Kidney (tissue), 14 donors: ENCODE results near the gene CCDC85C. TPM values are rescaled to one million over a fixed set of nuclear protein-coding genes. Genes with fewer than 3 reads are reported as not detected.

Experiments used
- DNase-seq, 5 donors: peaks; one replicate each; pipeline ENCODE4 v3.0.0-alpha.2; 2013 to 2020
- FAIRE-seq: peaks from 2 replicates; lab custom pipeline; 2012; peaks lifted over from hg19 to GRCh38; lab: Jason Lieb, UNC
- H3K27ac ChIP-seq, 2 donors: one replicate each; pipeline ENCODE4 v1.7.0; 2013; ENCODE audit warnings: low read depth in 2 of 2, low read length in 2 of 2, inconsistent platforms in 1 of 2
- H3K27me3 ChIP-seq: one replicate; pipeline ENCODE4 v1.7.1; 2013; ENCODE audit warnings: low read length, inconsistent platforms; ENCODE audit not compliant: control insufficient read depth, insufficient read depth
- H3K36me3 ChIP-seq, 3 donors: one replicate each; pipeline versions ENCODE4 v1.7.0 to v1.7.1; 2013; ENCODE audit warnings: low read length in 3 of 3, control low read depth in 1 of 3, inconsistent platforms in 1 of 3; ENCODE audit not compliant: insufficient read depth in 3 of 3, control insufficient read depth in 2 of 3
- H3K4me1 ChIP-seq, 3 donors: one replicate each; pipeline versions ENCODE4 v1.7.0 to v1.7.1; 2013; ENCODE audit warnings: low read length in 3 of 3, inconsistent platforms in 1 of 3, low read depth in 1 of 3; ENCODE audit not compliant: control insufficient read depth in 2 of 3, insufficient read depth in 2 of 3
- H3K4me3 ChIP-seq, 3 donors: one replicate each; pipeline versions ENCODE4 v1.7.0 to v1.8.1; 2013; ENCODE audit warnings: low read length in 3 of 3, control low read depth in 1 of 3, inconsistent platforms in 1 of 3
- H3K9ac ChIP-seq, 3 donors: one replicate each; pipeline versions ENCODE4 v1.7.0 to v1.7.1; 2013; ENCODE audit warnings: low read length in 3 of 3, control low read depth in 1 of 3, inconsistent platforms in 1 of 3
- H3K9me3 ChIP-seq, 3 donors: one replicate each; pipeline versions ENCODE4 v1.7.0 to v1.7.1; 2013; ENCODE audit warnings: low read length in 3 of 3, control low read depth in 1 of 3, inconsistent platforms in 1 of 3; ENCODE audit not compliant: control insufficient read depth in 2 of 3, insufficient read depth in 1 of 3
- CTCF ChIP-seq: IDR thresholded peaks from 3 replicates; pipeline ENCODE4 v1.5.1; 2012; ENCODE audit warnings: mild to moderate bottlenecking, moderate library complexity, borderline replicate concordance; ENCODE audit not compliant: insufficient read depth; ENCODE audit errors: extremely low read depth
- intact Hi-C: fragments of 100-400 bp; cut with DNase I; formaldehyde crosslinking; loops from one replicate; pipeline ENCODE4 v1.11.1; 2022
- polyA plus RNA-seq: library from polyadenylated mRNA; stranded (reverse); fragments of 350-450 nt; fragmentation: Illumina TruSeq; extraction: RNeasy Lipid Tissue Mini Kit (QIAGEN cat#74804); gene quantifications from one replicate; pipeline ENCODE4 v1.2.3, GENCODE V29; 2014; ENCODE audit warnings: low read depth, low replicate concordance; ENCODE audit not compliant: insufficient read depth
- total RNA-seq: library from RNA; stranded (reverse); fragmentation: NEBNext Ultra II Directional; extraction: Animal tissue kit (Norgen Biotek cat#: 25700); gene quantifications from one replicate; pipeline ENCODE4 v1.2.1, GENCODE V29; 2021
- donor health status: control.
- donor health status: control.
- donor health status: control.
- donor health status: control.
- donor health status: control.
- donor health status: DM: yes; HTN: yes; CAD: no.
- donor health status: Normal renal cell carcinoma (clear cell type).

Gene CCDC85C
- total and polyA plus RNA-seq, 2 donors from 2014 or later: 14.7 to 21.4 TPM

GRCh38 chr14:99587460-99588278 lies 16.3 kb downstream of the CCDC85C start:
- no peaks in the 10 kb centered on the region for H3K36me3 ChIP-seq
- no peaks in the 10 kb centered on the region for H3K27me3 ChIP-seq
- no peak overlapping the region for H3K9ac ChIP-seq
- peaks cover 0 to 26% (median 17%) of the 10 kb centered on the region in 3 donors for H3K4me1 ChIP-seq
- no peak overlapping the region for H3K4me3 ChIP-seq
- H3K27ac ChIP-seq: no peak overlapping the region
- no peaks in the 10 kb centered on the region for H3K9me3 ChIP-seq
- DNase-seq: no peak
- intact Hi-C loops: no loop called here
- no peak for FAIRE-seq
- TF ChIP-seq CTCF: no peak

GRCh38 chr14:99586761-99587459 lies 17.1 kb downstream of the CCDC85C start:
- Histone ChIP-seq H3K36me3 (no peaks in the 10 kb centered on the region), H3K27ac (no peak overlapping the region), H3K9ac (no peak overlapping the region), H3K27me3 (no peaks in the 10 kb centered on the region), H3K4me3 (no peak overlapping the region), H3K4me1 (peaks cover 0 to 23% (median 17%) of the 10 kb centered on the region in 3 donors), H3K9me3 (no peaks in the 10 kb centered on the region)
- no peak for TF ChIP-seq CTCF
- FAIRE-seq: no peak
- DNase-seq: no peak
- intact Hi-C loops: no loop called here

- no peak for TF ChIP-seq CTCF
- H3K9ac ChIP-seq: no peak overlapping the region
- no peak overlapping the region for H3K4me3 ChIP-seq
- H3K27ac ChIP-seq: no peak overlapping the region
- intact Hi-C loops: no loop called here
- H3K36me3 ChIP-seq: no peaks in the 10 kb centered on the region
- DNase-seq (no peak), FAIRE-seq (no peak)
- no peaks in the 10 kb centered on the region for H3K9me3 ChIP-seq
- H3K27me3 ChIP-seq: no peaks in the 10 kb centered on the region
- H3K4me1 ChIP-seq: peaks cover 0 to 23% (median 17%) of the 10 kb centered on the region in 3 donors
These were observed 17.8 kb downstream of the CCDC85C start for GRCh38 chr14:99586054-99586760.
